PC-9 (cell line): Measurements from ENCODE around the gene PTPRT. TPM values are rescaled to one million over a fixed set of nuclear protein-coding genes. Genes with fewer than 3 reads are reported as not detected.

ENCODE experiments used
- BruUV-seq: library from RNA; stranded (reverse); fragments of 400-500 nt; replicated peaks from 2 replicates; lab custom pipeline; 2021; lab: Mats Ljungman, UMichigan
- CTCF ChIA-PET: fragments of 300-600 bp; sonication (Branson Sonifier 250); formaldehyde crosslinking; loops from one replicate; lab custom pipeline; 2022; ENCODE audit warnings: antibody characterized with exemption; lab: Charles Lee
- POLR2A ChIA-PET: fragments of 300-600 bp; sonication (Branson Sonifier 250); formaldehyde crosslinking; loops from one replicate; lab custom pipeline; 2022; ENCODE audit warnings: antibody characterized with exemption; ENCODE audit not compliant: unreplicated experiment; lab: Charles Lee
- DNase-seq, 2 experiments: peaks; one replicate each; pipeline versions ENCODE4 v3.0.0 to v3.0.0-alpha.2; 2015 to 2022; ENCODE audit warnings: mixed read lengths in 1 of 2
- H2AFZ ChIP-seq: fragments of 200-600 bp; sonication (generic); 2 replicates; pipeline ENCODE4 v1.8.1; 2017; ENCODE audit warnings: antibody characterized with exemption
- H3F3A ChIP-seq: fragments of 200-600 bp; sonication (generic); 2 replicates; pipeline ENCODE4 v1.8.1; 2017; ENCODE audit warnings: antibody characterized with exemption, mild to moderate bottlenecking, low read depth; ENCODE audit not compliant: insufficient read depth
- H3K27ac ChIP-seq: fragments of 200-600 bp; sonication (generic); 2 replicates; pipeline ENCODE4 v1.6.1; 2016; ENCODE audit warnings: mixed run types
- H3K27me3 ChIP-seq: fragments of 200-600 bp; sonication (generic); 2 replicates; pipeline ENCODE4 v1.6.1; 2016; ENCODE audit warnings: low read depth, mixed run types; ENCODE audit not compliant: insufficient read depth
- H3K36me3 ChIP-seq: fragments of 200-600 bp; sonication (generic); 2 replicates; pipeline ENCODE4 v1.6.1; 2016; ENCODE audit warnings: low read depth, mixed run types
- H3K4me1 ChIP-seq: fragments of 200-600 bp; sonication (generic); replicated peaks from 2 replicates; pipeline ENCODE4 v1.6.1; 2016; ENCODE audit warnings: mixed run types; ENCODE audit not compliant: insufficient read depth
- H3K4me2 ChIP-seq: fragments of 200-600 bp; sonication (generic); 2 replicates; pipeline ENCODE4 v1.6.1; 2017; ENCODE audit warnings: mixed run types
- H3K4me3 ChIP-seq: fragments of 200-600 bp; sonication (generic); 2 replicates; pipeline ENCODE4 v1.6.1; 2016; ENCODE audit warnings: mixed run types
- H3K79me2 ChIP-seq: fragments of 200-600 bp; sonication (generic); 2 replicates; pipeline ENCODE4 v1.6.1; 2017; ENCODE audit warnings: low read depth, mixed run types
- H3K9me2 ChIP-seq: fragments of 200-600 bp; sonication (generic); 2 replicates; pipeline ENCODE4 v1.8.1; 2017; ENCODE audit warnings: mild to moderate bottlenecking; ENCODE audit not compliant: insufficient read depth
- H3K9me3 ChIP-seq: fragments of 200-600 bp; sonication (generic); 2 replicates; pipeline ENCODE4 v1.8.1; 2016; ENCODE audit warnings: low read depth; ENCODE audit not compliant: insufficient read depth
- H4K20me1 ChIP-seq: fragments of 200-600 bp; sonication (generic); 2 replicates; pipeline ENCODE4 v1.8.1; 2017; ENCODE audit not compliant: insufficient read depth
- CTCF ChIP-seq: fragments of 200-600 bp; sonication (generic); conservative IDR thresholded peaks from 2 replicates; pipeline ENCODE4 v1.6.1; 2017; ENCODE audit warnings: mixed run types, antibody characterized with exemption, mild to moderate bottlenecking, moderate library complexity
- EZH2 ChIP-seq: fragments of 200-600 bp; sonication (generic); IDR thresholded peaks from 2 replicates; pipeline ENCODE4 v1.8.0; 2017; ENCODE audit warnings: antibody characterized with exemption, low read depth
- intact Hi-C: fragments of 100-400 bp; cut with micrococcal nuclease; formaldehyde crosslinking; loops from one replicate; pipeline ENCODE4 v1.10.0; 2022; ENCODE audit not compliant: unreplicated experiment
- total RNA-seq: library from RNA; stranded (reverse); gene quantifications from 2 replicates; pipeline ENCODE4 v1.2.3, GENCODE V29; 2021

Gene PTPRT
- total RNA-seq, 1 experiment from 2014 or later = not detected

GRCh38 chr20:42945234-42945994 lies 244.3 kb downstream of the PTPRT start:
- Histone ChIP-seq H3K4me1 (no peaks in the 10 kb centered on the region), H3K9me3 (no peaks in the 10 kb centered on the region; the same call in 1 of the 2 replicates), H3K27ac (no peak overlapping the region), H3F3A (no peaks in the 10 kb centered on the region), H2AFZ (no peak overlapping the region), H3K4me2 (no peak overlapping the region), H3K36me3 (no peaks in the 10 kb centered on the region), H3K9me2 (no peaks in the 10 kb centered on the region), H3K79me2 (no peaks in the 10 kb centered on the region), H4K20me1 (peaks cover 3% of the 10 kb centered on the region; the same call in 1 of the 2 replicates), H3K4me3 (no peak overlapping the region), H3K27me3 (peaks cover 26% of the 10 kb centered on the region; the same call in 1 of the 2 replicates)
- BruUV-seq = no TSS peak
- ChIA-PET CTCF (no interaction called here), POLR2A (no interaction called here)
- DNase-seq = no peak
- TF ChIP-seq EZH2 (no peak), CTCF (no peak)
- intact Hi-C loops = no loop called here

- no peak for DNase-seq
- Histone ChIP-seq H3K79me2 (no peaks in the 10 kb centered on the region), H3K27ac (no peak overlapping the region), H3K4me3 (no peak overlapping the region), H3K4me2 (no peak overlapping the region), H2AFZ (no peak overlapping the region), H3K4me1 (no peaks in the 10 kb centered on the region), H3F3A (no peaks in the 10 kb centered on the region), H3K36me3 (no peaks in the 10 kb centered on the region), H3K9me3 (peaks cover 3% of the 10 kb centered on the region; the same call in 1 of the 2 replicates), H3K27me3 (peaks cover 26% of the 10 kb centered on the region; the same call in 1 of the 2 replicates), H4K20me1 (peaks cover 3% of the 10 kb centered on the region; the same call in 1 of the 2 replicates), H3K9me2 (no peaks in the 10 kb centered on the region)
- no peak for TF ChIP-seq EZH2
- TF ChIP-seq CTCF = no peak
- POLR2A ChIA-PET = no interaction called here
- CTCF ChIA-PET = no interaction called here
- intact Hi-C loops = no loop called here
- no TSS peak for BruUV-seq
Observed at GRCh38 chr20:42941629-42942028, 248.1 kb downstream of the PTPRT start.

- intact Hi-C loops = no loop called here
- POLR2A ChIA-PET = no interaction called here
- Histone ChIP-seq H3K9me3 (0 out of 2 replicates have a peak, but pooled peaks cover 3% of the 10 kb centered on the region), H3K79me2 (no peaks in the 10 kb centered on the region), H3K4me3 (no peak overlapping the region), H3K27ac (no peak overlapping the region), H2AFZ (no peak overlapping the region), H3K27me3 (peaks cover 22% of the 10 kb centered on the region; the same call in 1 of the 2 replicates), H3F3A (no peaks in the 10 kb centered on the region), H3K9me2 (no peaks in the 10 kb centered on the region), H3K4me2 (no peak overlapping the region), H4K20me1 (no peaks in the 10 kb centered on the region), H3K36me3 (no peaks in the 10 kb centered on the region), H3K4me1 (no peaks in the 10 kb centered on the region)
- TF ChIP-seq EZH2 (no peak), CTCF (no peak)
- BruUV-seq = no TSS peak
- no peak for DNase-seq
- CTCF ChIA-PET = no interaction called here
Observed at GRCh38 chr20:42938441-42939205, 251.1 kb downstream of the PTPRT start.
